ENCODE data around the gene KLHL1.
"Not testable (repeated sequence)": the region's sequence is repeated elsewhere in the genome, so short reads cannot be mapped to it uniquely, and the experiment has no call there.

The KLHL1 gene

GRCh38 chr13:70108356-70109105 is at the start of gene KLHL1:
KLHL1 (minus strand) TSS chr13:70108452; CDS start chr13:70107699, 753 bp downstream.
- no peak for DNase-seq

GRCh38 chr13:70142658-70143057 is 34.4 kb upstream of the KLHL1 start:
- DNase-seq, result not testable (repeated sequence)

- no peak for DNase-seq
Observed at GRCh38 chr13:70128098-70128497, 19.8 kb upstream of the KLHL1 start.

- no peak for DNase-seq
Observed at GRCh38 chr13:70125693-70126092, 17.4 kb upstream of the KLHL1 start.

GRCh38 chr13:70117338-70117905 is 9.2 kb upstream of the KLHL1 start:
- DNase-seq, result no peak

GRCh38 chr13:70107498-70108281 is 562 bp downstream of the KLHL1 start, which contains the start of gene ATXN8OS:
ATXN8OS (plus strand) TSS chr13:70107826.
- DNase-seq, result no peak

- DNase-seq, result no peak
Observed at GRCh38 chr13:70107125-70107497, 1.1 kb downstream of the KLHL1 start.

GRCh38 chr13:70104481-70104880 is 3.8 kb downstream of the KLHL1 start:
- no peak for DNase-seq

GRCh38 chr13:70098669-70099068 is 9.6 kb downstream of the KLHL1 start:
- DNase-seq, result no peak

- DNase-seq, result no peak
Observed at GRCh38 chr13:70090036-70090723, 18.1 kb downstream of the KLHL1 start.

- no peak for DNase-seq
Observed at GRCh38 chr13:70088926-70089325, 19.3 kb downstream of the KLHL1 start.

- DNase-seq, result no peak
Observed at GRCh38 chr13:70087247-70087646, 21.0 kb downstream of the KLHL1 start.

- DNase-seq, result no peak
Observed at GRCh38 chr13:70080012-70080411, 28.2 kb downstream of the KLHL1 start.

- DNase-seq, result no peak
Observed at GRCh38 chr13:70054572-70054971, 53.7 kb downstream of the KLHL1 start.

GRCh38 chr13:70051531-70051930 is 56.7 kb downstream of the KLHL1 start:
- DNase-seq, result no peak

- no peak for DNase-seq
Observed at GRCh38 chr13:70043685-70044084, 64.6 kb downstream of the KLHL1 start.

GRCh38 chr13:70042193-70042592 is 66.1 kb downstream of the KLHL1 start:
- DNase-seq, result no peak

GRCh38 chr13:70034286-70034685 is 74.0 kb downstream of the KLHL1 start:
- no peak for DNase-seq

- no peak for DNase-seq
Observed at GRCh38 chr13:70027551-70027950, 80.7 kb downstream of the KLHL1 start.

- no peak for DNase-seq
Observed at GRCh38 chr13:70023516-70023915, 84.7 kb downstream of the KLHL1 start.

- no peak for DNase-seq
Observed at GRCh38 chr13:70022646-70023045, 85.6 kb downstream of the KLHL1 start.

GRCh38 chr13:70016116-70016515 is 92.1 kb downstream of the KLHL1 start:
- DNase-seq, result no peak

GRCh38 chr13:70014337-70014736 is 93.9 kb downstream of the KLHL1 start:
- no peak for DNase-seq
